Stomach (tissue), 9 donors: ENCODE data around the gene TBL1XR1. TPM values are rescaled to one million over a fixed set of nuclear protein-coding genes. Genes with fewer than 3 reads are reported as not detected.

Source experiments
- DNase-seq, 2 donors: peaks; one replicate each; pipeline versions ENCODE4 v3.0.0 to v3.0.0-alpha.2; 2013 to 2019
- H3K27ac ChIP-seq, 5 donors: fragments of 200-600 bp in 4 of 5; sonication (generic) in 4 of 5; one replicate each; pipeline ENCODE4 v1.5.1; 2013 to 2019; ENCODE audit warnings: mild to moderate bottlenecking in 1 of 5, moderate library complexity in 1 of 5
- H3K27me3 ChIP-seq, 3 donors: fragments of 200-600 bp; sonication (generic); one replicate each; pipeline ENCODE4 v1.5.1; 2017 to 2019; ENCODE audit warnings: mixed run types in 1 of 3
- H3K36me3 ChIP-seq, 4 donors: fragments of 200-600 bp; sonication (generic); 1 replicate in 3 of 4; 2 replicates in 1 of 4; pipeline ENCODE4 v1.5.1; 2016 to 2019
- H3K4me1 ChIP-seq, 4 donors: fragments of 200-600 bp; sonication (generic); one replicate each; pipeline ENCODE4 v1.5.1; 2016 to 2019
- H3K4me3 ChIP-seq, 4 donors: fragments of 200-600 bp; sonication (generic) in 3 of 4; one replicate each; pipeline ENCODE4 v1.5.1; 2016 to 2019; ENCODE audit warnings: mild to moderate bottlenecking in 1 of 4
- H3K9me3 ChIP-seq, 4 donors: fragments of 200-600 bp; sonication (generic); one replicate each; pipeline ENCODE4 v1.5.1; 2016 to 2019
- EP300 ChIP-seq: sonication (generic); formaldehyde crosslinking; IDR thresholded peaks from one replicate; pipeline ENCODE4 v1.6.1; 2017; ENCODE audit warnings: antibody characterized with exemption
- POLR2A ChIP-seq, 4 donors: fragments of 450-650 bp; IDR thresholded peaks; one replicate each; pipeline ENCODE4 v1.6.1; 2016; ENCODE audit warnings: antibody characterized with exemption in 4 of 4, control low read depth in 2 of 4, mild to moderate bottlenecking in 1 of 4, moderate library complexity in 1 of 4
- POLR2AphosphoS5 ChIP-seq, 3 donors: sonication (generic); formaldehyde crosslinking; IDR thresholded peaks; one replicate each; pipeline ENCODE4 v1.6.1; 2016; ENCODE audit warnings: antibody characterized with exemption in 3 of 3
- WGBS, 5 donors: extraction: QIAGEN DNeasy Blood & Tissue Kit in 3 of 5; methylation state at CpG; one replicate each; pipeline versions ENCODE4 v1.1.5 to v1.1.7; 2013 to 2018; 5-methylcytosine and 5-hydroxymethylcytosine counted together
- intact Hi-C: fragments of 100-400 bp; cut with DNase I; formaldehyde crosslinking; loops from one replicate; pipeline ENCODE4 v1.15.1; 2023; ENCODE audit warnings: low total_unique reads
- polyA plus RNA-seq, 3 donors: library from polyadenylated mRNA; stranded (reverse); fragments of 200-250 nt; gene quantifications; one replicate each; pipeline ENCODE4 v1.2.3, GENCODE V29; 2013
- total RNA-seq, 5 donors: library from RNA; depleted of rRNA; stranded (reverse); fragments of >200 nt; gene quantifications; one replicate each; pipeline versions ENCODE4 v1.1.0 to v1.2.3, GENCODE V29; 2014 to 2016
- TF ChIP-seq, protein P1 (sequence below), 7 experiments: fragments of 450-650 bp in 4 of 7; fragments of 200-600 bp in 3 of 7; sonication (generic) in 3 of 7; IDR thresholded peaks; one replicate each; pipeline ENCODE4 v1.5.1; 2016 to 2019; ENCODE audit warnings: antibody characterized with exemption in 7 of 7, control low read depth in 2 of 7, mild to moderate bottlenecking in 1 of 7
- donor health status: healthy with polysubstance abuse.
- donor health status: Bipolar disorder and iron deficiency.
- donor health status: healthy.

The TBL1XR1 gene
- total and polyA plus RNA-seq, 8 donors, result 11.6 to 217 (median 41.1) TPM

DNA sequence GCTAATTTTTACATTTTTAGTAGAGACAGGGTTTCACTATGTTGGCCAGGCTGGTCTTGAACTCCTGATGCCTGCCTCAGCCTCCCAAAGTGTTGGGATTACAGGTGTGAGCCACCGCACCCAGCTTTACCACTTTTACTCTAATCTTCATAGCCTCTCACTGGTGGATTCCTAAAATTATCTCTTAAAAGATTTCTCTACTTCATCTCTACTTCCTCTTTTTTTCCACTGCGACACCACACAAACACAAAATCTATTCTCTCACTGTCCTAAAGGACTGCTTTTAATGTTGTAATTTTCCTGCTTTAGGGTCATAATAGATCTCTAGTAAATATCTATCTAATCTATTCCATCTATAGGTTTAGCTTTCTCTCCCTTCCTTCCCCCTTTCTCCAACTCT is 34.0 kb upstream of the TBL1XR1 start:
- WGBS, 5 donors, result 78 to 95% (median 88%) methylated on average over 2 of the region's 2 CpGs
- DNase-seq, result no peak
- Histone ChIP-seq H3K9me3 (peaks cover 0 to 8% (median 0%) of the 10 kb centered on the region in 4 donors), H3K27ac (no peak overlapping the region), H3K4me1 (no peaks in the 10 kb centered on the region), H3K27me3 (no peaks in the 10 kb centered on the region), H3K36me3 (no peaks in the 10 kb centered on the region), H3K4me3 (no peak overlapping the region)
- TF ChIP-seq POLR2A (IDR thresholded peaks at IDR 0.05) (no peak), EP300 (no peak), POLR2AphosphoS5 (IDR thresholded peaks at IDR 0.05) (no peak)
- TF ChIP-seq, protein P1, sequence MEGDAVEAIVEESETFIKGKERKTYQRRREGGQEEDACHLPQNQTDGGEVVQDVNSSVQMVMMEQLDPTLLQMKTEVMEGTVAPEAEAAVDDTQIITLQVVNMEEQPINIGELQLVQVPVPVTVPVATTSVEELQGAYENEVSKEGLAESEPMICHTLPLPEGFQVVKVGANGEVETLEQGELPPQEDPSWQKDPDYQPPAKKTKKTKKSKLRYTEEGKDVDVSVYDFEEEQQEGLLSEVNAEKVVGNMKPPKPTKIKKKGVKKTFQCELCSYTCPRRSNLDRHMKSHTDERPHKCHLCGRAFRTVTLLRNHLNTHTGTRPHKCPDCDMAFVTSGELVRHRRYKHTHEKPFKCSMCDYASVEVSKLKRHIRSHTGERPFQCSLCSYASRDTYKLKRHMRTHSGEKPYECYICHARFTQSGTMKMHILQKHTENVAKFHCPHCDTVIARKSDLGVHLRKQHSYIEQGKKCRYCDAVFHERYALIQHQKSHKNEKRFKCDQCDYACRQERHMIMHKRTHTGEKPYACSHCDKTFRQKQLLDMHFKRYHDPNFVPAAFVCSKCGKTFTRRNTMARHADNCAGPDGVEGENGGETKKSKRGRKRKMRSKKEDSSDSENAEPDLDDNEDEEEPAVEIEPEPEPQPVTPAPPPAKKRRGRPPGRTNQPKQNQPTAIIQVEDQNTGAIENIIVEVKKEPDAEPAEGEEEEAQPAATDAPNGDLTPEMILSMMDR (IDR thresholded peaks at IDR 0.05), result no peak
- intact Hi-C loops, result no loop called here

DNA sequence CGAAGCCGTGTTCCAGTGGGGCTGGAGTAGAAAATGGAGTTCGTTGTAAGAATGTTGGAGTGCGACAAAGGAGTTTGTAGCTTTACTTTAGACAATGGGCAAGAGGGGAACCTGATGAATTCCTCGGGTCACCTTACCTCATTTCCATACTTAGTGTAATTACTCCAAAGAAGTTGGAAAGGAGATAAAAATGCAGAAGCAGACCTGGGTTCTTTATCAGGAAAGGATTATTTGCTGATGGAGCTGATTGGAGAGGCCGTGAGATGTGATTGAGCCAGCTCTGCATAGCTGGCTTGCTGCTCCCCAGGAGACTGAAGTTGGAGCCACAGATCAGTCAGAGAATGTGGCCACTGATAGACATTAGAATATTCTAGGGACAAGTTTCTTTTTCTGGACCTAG is 33.4 kb upstream of the TBL1XR1 start:
- TF ChIP-seq, protein P1 (IDR thresholded peaks at IDR 0.05), result no peak
- no peak for TF ChIP-seq POLR2AphosphoS5 (IDR thresholded peaks at IDR 0.05)
- no peak for TF ChIP-seq EP300
- no peak for TF ChIP-seq POLR2A (IDR thresholded peaks at IDR 0.05)
- H3K27me3 ChIP-seq, result no peaks in the 10 kb centered on the region
- H3K4me1 ChIP-seq, result no peaks in the 10 kb centered on the region
- no peak overlapping the region for H3K4me3 ChIP-seq
- H3K27ac ChIP-seq, result no peak overlapping the region
- no peaks in the 10 kb centered on the region for H3K36me3 ChIP-seq
- WGBS, 5 donors, result 71 to 83% (median 77%) methylated on average over 6 of the region's 6 CpGs
- peaks cover 0 to 8% (median 0%) of the 10 kb centered on the region in 4 donors for H3K9me3 ChIP-seq
- intact Hi-C loops, result no loop called here
- no peak for DNase-seq

DNA sequence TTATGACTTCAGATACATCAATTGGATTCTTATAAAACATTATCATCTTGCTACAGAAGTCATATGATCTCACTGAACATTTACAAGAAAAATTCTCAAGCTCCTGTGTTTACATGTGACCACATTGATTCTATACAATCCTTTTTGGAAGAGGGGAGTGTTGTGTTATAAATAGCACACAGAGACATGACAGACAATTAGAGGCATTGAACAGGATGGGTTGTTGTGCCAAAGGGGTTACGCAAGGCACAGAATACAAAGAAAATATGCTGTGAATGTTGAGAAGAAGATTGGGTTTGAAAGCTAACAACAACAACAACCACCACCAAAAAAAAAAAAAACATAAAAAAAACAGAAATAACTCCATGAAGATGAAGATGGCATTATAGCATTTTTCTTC is 32.5 kb upstream of the TBL1XR1 start:
- no peak for DNase-seq
- TF ChIP-seq POLR2AphosphoS5 (IDR thresholded peaks at IDR 0.05), result no peak
- TF ChIP-seq, protein P1 (IDR thresholded peaks at IDR 0.05), result no peak
- TF ChIP-seq POLR2A (IDR thresholded peaks at IDR 0.05), result no peak
- TF ChIP-seq EP300, result no peak
- Histone ChIP-seq H3K27ac (no peak overlapping the region), H3K9me3 (peaks cover 0 to 8% (median 0%) of the 10 kb centered on the region in 4 donors), H3K4me1 (no peaks in the 10 kb centered on the region), H3K4me3 (no peak overlapping the region), H3K27me3 (no peaks in the 10 kb centered on the region), H3K36me3 (no peaks in the 10 kb centered on the region)
- intact Hi-C loops, result no loop called here
- 82 to 97% (median 89%) methylated on average over 1 of the region's 1 CpG for WGBS, 5 donors

DNA sequence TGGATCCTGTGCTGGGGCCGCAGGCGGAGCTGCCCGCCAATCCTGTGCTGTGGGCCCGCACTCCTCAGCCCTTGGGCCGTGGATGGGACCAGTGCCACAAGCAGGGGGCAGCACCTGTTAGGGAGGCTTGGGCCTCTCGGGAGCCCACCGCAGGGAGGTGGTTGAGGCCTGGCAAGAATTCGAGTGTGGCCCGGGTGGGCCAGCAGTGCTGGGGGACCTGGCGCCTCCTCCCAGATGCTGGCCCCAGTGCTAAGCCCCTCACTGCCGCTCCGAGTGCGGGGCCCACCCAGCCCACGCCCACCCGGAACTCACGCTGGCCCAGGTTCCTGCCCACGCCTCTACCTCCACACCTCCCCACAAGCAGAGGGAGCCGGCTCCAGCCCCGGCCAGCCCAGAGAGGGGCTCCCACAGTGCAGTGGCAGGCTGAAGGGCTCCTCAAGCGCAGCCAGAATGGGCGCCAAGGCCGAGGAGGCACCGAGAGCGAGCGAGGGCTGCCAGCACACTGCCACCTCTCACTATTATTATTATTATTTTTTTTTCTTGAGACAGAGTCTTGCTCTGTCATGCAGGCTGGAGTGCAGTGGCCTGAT is 31.4 kb upstream of the TBL1XR1 start:
- no peak overlapping the region for H3K4me3 ChIP-seq
- no peak for DNase-seq
- no peak overlapping the region for H3K27ac ChIP-seq
- H3K4me1 ChIP-seq, result no peaks in the 10 kb centered on the region
- H3K27me3 ChIP-seq, result no peaks in the 10 kb centered on the region
- intact Hi-C loops, result no loop called here
- no peak for TF ChIP-seq POLR2AphosphoS5 (IDR thresholded peaks at IDR 0.05)
- TF ChIP-seq, protein P1 (IDR thresholded peaks at IDR 0.05), result no peak
- TF ChIP-seq EP300, result no peak
- TF ChIP-seq POLR2A (IDR thresholded peaks at IDR 0.05), result no peak
- WGBS, 5 donors, result 94 to 98% (median 97%) methylated on average over 14 to 25 of the region's 25 CpGs
- peaks cover 0 to 8% (median 0%) of the 10 kb centered on the region in 4 donors for H3K9me3 ChIP-seq
- no peaks in the 10 kb centered on the region for H3K36me3 ChIP-seq
